Measurements from ENCODE around the gene ZNF846.

GRCh38 chr19:9786819-9787218, 18.3 kb upstream of the ZNF846 start:
- TF ChIP-seq CTCF (IDR thresholded peaks at IDR 0.05) (no peak), POLR2A (IDR thresholded peaks at IDR 0.05) (no peak), POLR2AphosphoS5 (IDR thresholded peaks at IDR 0.05) (no peak)

Measured in sigmoid colon (tissue), 4 donors.